GM21619 (cell line): ENCODE data around the gene PLB1.

ENCODE experiments used
- ATAC-seq: cut with Tn5 transposase; IDR thresholded peaks from one replicate; pipeline ENCODE4 v1.9.1; 2021; ENCODE audit not compliant: unreplicated experiment

Gene PLB1

GRCh38 chr2:28589746-28590463, 94.0 kb downstream of the PLB1 start:
- ATAC-seq = no peak

GRCh38 chr2:28590496-28591301, 94.8 kb downstream of the PLB1 start:
- no peak for ATAC-seq

DNA sequence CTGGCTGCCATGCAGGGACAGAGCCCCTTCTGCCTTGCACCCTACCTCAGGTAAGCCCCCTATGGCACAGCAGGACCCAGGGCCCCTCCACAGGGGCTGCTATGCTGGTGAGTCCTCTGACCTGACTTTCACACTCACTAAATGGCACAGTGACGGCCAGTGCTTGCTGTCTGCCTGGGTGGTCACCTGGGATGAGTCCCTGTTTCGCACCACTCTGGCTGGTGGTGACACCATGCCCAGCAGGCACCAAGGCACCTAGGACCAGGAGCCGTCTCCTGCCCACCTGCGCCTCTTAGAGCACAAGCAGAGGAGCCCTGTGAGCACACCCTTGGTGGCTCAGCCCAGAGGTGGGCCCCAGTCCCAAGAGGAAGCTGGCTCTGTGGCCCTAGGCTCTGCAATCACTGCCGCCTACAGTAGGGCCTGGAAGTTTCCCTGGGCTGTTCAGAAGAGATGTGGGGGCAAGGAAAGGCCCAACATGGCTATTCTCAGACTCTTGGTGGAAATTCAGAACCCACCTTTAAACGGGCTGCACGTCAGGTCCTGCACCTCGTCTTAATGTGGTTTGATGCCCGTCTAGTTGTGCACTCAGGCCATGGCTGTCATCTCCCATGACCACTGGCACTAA, 96.0 kb downstream of the PLB1 start:
- no peak for ATAC-seq

DNA sequence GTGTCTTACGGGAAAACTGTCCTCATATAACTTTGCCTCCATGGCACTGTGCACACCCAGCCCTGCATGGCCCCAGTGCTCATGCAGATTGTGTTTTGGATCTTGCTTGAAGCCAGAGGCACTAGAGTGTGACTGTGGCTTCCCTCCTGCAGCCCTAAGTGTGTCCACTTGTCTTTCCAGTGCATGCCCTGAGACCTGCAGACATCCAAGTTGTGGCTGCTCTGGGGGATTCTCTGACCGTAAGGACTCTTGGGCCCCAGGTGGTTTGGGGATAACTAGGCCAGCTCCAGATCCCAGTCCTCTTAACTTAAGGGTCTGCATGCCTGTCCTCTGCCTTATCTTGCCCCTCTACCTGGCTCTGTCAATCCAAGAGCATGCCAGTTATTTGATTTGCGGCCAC, 96.6 kb downstream of the PLB1 start:
- ATAC-seq = no peak

GRCh38 chr2:28593160-28593755, 97.4 kb downstream of the PLB1 start:
- ATAC-seq = no peak

GRCh38 chr2:28594000-28594331, 98.1 kb downstream of the PLB1 start:
- no peak for ATAC-seq

- peak; percentile 73 for ATAC-seq
Measured at GRCh38 chr2:28594332-28595108, 98.7 kb downstream of the PLB1 start.

- no peak for ATAC-seq
Measured at GRCh38 chr2:28595323-28595722, 99.5 kb downstream of the PLB1 start.

DNA sequence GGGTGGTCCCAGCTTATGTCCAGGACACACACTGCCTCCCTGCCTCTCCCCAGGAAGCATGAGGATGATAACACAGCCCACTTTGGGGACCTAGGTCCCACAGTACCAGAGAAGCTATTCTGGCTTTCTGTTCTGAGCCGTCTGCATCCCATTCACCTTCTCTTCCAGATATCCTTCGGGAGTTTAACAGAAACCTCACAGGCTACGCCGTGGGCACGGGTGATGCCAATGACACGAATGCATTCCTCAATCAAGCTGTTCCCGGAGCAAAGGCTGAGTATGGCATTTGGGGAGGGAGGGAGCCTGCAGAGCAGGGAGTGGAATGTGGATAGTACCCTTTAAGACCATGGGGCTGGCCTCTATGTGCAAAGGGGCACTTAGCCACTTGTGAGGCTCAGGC, 102.6 kb downstream of the PLB1 start:
- ATAC-seq = no peak

DNA sequence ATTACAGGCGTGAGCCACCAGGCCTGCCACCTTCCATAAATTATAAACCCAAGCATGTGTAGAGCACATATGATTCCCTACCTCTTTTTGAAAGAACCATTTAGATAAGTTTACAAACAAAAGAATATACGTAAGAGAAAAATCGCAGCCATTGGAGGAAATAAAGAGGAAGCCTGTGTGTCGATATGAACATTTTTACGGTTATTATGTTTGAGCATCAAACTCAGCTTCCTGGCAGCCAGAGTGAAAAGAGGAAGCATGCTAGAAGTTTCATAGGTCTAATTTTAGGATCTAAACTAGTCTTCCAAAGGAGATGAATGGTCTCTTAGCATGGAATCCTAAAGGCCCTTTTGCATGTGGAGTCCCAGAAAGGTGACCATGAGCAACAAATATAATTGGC, 104.3 kb downstream of the PLB1 start:
- ATAC-seq = no peak

DNA sequence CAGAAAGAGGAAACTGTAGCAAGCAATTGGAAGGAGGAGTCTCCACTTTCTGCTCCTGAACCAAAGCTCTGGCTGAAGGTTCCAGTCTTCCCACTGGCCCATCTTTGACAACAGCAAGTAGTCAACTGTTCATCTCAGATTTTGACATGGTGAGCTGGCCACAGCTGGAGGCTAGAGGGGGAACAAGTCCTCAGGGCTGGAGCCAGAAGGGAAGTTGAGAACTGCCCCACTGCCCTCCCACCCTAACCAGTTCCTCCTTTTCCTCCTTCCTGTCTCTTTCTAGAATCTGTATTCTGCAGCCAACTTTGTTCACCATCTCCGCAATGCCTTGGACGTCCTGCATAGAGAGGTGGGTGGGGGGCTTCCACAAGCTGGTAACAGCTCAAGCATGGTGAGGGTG, 105.8 kb downstream of the PLB1 start:
- ATAC-seq = no peak

GRCh38 chr2:28602136-28602660, 106.3 kb downstream of the PLB1 start:
- no peak for ATAC-seq

GRCh38 chr2:28602751-28603639, 107.1 kb downstream of the PLB1 start:
- ATAC-seq = no peak

- ATAC-seq = no peak
Measured at GRCh38 chr2:28603821-28604220, 108.0 kb downstream of the PLB1 start.

GRCh38 chr2:28604284-28604843, 108.5 kb downstream of the PLB1 start:
- no peak for ATAC-seq

GRCh38 chr2:28606986-28607441, 111.2 kb downstream of the PLB1 start:
- ATAC-seq = no peak

GRCh38 chr2:28607730-28608499, 112.1 kb downstream of the PLB1 start:
- ATAC-seq = no peak
